HUDEP-2 (cell line): ENCODE data around the gene RAB32.
"Not testable (repeated sequence)": the region's sequence is repeated elsewhere in the genome, so short reads cannot be mapped to it uniquely, and the experiment has no call there.

ENCODE experiments used
- DNase-seq, 76 experiments: peaks; one replicate each; lab custom pipeline; 2025; ENCODE audit not compliant: unreplicated experiment in 76 of 76; lab: John Stamatoyannopoulos, UW

The RAB32 gene

DNA sequence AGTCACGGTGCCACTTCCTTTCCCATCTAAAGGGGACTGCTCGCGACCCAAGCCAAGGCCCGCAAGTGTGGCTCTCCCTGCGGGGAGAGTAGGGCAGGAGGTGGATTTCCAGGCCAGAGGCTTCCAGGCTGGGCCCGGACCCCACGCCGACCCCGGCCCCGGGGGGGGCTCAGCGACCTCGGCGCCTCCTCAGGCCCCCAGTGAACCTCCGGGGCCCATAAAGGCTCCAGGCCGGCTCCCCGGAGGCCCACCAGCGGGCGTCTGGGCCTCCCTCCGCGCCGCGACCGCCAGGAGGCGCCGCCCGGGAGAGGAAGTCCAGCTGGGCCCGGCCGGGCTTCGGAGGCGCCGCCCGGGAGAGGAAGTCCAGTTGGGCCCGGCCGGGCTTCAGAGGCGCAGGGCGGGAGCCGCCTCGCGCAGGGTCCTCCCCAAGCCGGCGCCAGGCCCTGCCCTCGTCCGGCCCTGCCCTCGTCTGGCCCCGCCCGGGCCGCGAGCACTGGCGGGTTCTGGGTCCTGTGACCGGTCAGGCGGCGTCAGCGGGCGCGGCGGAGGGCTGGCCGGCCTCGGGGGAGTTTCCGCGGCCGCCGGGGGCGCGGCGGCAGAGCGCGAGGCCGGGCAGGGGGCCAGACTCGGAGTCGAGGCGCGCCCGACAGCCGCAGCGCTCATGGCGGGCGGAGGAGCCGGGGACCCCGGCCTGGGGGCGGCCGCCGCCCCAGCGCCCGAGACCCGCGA, at the start of gene RAB32:
TSS of gene RAB32 (plus strand) at position 623 of the 729 bp plus-strand sequence. CDS start at position 662, 39 bp downstream.
- peak in 71 of 76 experiments; percentile 14 to 86 (median 64) for DNase-seq

DNA sequence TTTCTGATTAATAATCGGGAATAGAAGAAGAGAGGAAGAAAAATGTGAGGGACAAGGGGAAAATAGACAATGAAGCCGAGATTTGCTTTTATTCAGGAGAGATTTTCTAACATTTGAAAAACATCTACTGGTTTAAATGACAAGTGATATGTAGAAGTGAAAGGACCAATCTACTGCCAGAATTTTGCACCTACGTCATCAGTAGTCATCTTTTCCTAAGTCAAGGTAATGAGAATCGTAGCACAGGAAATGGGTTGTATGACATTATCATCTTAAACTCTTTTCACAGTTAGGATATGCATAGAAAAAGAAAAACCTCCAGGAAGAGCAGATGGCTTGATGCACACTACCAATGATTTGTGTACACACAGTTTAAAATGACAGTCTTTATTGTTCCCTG, 45.3 kb upstream of the RAB32 start:
- DNase-seq: no peak

DNA sequence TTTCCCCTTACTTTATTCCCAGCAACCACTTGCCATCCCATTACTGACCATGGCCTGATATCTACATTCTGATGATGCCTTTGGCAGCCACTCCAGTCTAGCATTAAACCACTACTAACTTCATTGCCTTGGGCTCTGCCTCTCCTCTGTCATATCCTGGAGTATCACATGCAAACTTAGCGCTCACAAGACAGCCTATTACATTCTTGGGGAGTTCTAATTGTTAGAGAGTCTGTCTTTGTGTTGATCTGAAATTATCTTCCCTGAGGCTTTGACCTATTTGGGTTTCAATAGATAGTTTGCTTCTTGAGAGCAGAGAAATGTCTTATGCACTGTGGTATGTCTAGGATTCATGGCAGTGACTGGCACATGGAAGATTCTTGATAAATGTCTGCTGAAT, 40.5 kb upstream of the RAB32 start:
- DNase-seq: no peak

DNA sequence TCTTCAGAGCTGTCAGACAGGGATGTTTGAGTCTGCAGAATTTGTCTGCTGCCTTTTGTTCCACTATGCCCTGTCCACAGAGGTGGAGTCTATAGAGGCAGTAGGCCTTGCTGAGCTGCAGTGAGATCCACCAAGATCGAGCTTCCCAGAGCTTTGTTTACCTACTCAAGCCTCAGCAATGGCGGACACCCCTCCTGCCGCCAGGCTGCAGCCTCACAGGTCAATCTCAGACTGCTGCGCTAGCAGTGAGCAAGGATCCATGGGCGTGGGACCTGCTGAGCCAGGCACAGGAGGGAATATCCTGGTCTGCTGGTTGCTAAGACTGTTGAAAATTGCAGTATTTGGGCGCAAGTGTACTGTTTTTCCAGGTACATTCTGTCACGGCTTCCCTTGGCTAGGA, 28.4 kb upstream of the RAB32 start:
- DNase-seq: no peak

DNA sequence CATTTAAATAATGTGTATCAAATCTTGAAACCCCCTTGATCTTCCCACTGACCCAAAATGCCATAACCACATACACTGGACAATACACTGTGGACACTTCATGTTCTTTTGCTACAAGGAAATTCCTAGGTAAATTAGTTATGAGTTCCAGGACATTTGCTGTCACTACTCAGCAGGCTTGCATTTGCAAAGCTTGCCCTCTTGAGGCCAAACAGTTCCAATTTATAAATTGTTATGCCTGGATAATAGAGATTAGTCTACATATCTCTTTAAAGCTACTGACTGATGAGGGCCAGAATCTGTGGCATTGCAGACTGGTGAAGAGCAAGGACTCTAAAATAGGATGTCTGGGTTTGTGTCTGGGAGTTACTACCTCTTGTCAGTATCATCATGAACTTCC, 17.4 kb upstream of the RAB32 start:
- peak in 4 of 76 experiments; percentile 2 to 10 (median 6) for DNase-seq

DNA sequence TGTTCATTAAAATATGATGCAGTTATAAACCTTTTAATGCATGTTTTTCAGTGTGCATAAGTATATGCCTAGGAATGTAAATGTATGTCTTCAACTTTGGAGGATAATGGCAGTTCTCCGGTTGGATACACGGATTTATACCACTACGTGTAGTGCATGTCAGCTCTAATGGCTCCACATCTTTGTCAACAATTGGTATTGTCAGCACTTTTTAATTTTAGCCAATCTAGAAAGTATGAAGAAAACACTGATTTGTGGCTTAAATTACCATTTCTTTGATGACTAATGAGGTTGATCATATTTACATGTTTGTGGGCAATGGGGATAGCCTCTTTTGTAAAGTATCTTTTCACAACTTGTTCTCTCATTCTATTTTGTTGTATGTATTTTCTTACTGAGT, 10.9 kb upstream of the RAB32 start:
- no peak for DNase-seq

DNA sequence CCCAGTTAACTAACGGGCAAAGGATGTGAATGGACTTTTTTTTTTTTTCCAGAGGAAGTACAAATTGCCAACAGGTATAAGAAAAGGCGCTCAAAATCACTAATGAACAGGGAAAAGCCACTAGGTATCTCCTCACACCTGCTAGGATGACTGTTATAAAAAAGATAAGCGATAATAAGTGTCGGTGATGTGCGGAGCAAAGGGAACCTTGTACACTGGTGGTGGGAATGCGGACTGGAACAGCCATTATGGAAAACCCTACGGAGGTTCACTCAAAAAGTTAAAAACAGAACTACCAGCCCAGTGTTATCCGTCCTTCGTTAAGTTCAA, 787 bp upstream of the RAB32 start:
- no peak for DNase-seq

DNA sequence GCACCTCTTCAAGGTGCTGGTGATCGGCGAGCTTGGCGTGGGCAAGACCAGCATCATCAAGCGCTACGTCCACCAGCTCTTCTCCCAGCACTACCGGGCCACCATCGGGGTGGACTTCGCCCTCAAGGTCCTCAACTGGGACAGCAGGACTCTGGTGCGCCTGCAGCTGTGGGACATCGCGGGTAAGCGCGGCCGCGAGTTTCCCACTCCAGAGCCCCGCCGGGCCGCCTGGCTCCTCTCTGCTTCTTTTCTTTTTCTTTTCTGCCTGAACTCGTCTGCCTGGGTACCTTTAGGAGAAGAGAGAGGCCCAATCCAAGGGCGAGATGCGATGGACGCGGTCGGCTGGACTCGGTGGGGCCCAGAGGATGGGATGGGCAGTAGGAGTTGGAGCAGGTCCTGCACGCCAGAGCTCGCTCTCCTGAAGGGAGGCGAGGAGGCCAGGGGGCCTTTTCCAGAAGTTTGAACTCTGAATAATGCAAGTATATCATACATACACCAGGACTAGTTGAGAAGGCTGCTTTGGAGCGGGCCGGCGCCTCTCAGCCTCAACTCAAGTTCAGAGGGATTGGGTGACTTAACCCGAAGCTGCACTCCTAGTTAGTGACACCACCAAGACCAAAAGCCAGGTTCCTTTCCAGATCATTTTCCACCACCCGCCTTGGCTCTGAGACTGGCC, 445 bp downstream of the RAB32 start:
- DNase-seq: peak in 5 of 76 experiments; percentile 9 to 36 (median 30)

DNA sequence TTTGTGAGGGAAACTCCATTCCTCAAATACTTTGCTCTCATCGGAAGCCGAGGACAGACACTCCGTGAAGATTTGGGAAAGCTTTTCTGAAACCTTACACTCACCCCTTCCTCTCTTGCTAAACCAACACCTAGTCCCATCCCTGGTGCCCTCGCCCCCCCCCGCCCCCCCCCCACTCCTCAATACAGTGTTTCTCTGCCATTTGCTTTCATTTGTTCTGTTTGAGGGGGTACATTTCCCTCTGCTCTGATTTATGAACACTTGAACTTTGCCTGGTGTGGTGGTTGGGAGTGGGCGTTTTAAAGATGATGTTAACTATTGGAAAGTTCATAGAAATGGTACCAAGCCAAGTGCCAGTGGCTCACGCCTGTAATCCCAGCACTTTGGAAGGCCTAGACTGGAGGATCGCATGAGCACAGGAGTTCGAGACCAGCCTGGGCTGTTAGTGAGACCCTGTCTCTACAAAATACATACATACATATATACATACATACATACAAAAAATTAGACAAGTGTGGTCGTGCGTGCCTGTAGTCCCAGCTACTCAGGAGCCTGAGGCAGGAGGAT, 1.1 kb downstream of the RAB32 start:
- DNase-seq: no peak

DNA sequence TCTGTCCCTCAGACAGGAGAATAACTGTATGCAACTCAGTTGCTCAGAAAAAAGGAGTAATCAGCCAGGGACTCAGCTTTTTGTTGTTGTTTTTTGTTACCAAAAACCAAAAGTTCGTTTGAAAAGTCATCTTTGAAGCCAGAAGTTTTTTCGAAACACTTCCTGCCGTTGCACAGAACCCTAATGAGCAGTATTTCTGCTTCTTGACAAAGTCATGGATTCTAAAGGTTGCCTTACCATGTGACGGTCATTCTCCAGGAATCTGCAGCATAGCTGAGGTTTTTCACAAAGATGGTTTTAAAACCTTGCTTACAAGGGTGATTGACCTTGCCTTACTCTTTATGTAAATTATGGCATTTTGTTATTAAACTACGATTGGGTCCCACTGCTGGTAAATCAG, 1.9 kb downstream of the RAB32 start:
- no peak for DNase-seq

DNA sequence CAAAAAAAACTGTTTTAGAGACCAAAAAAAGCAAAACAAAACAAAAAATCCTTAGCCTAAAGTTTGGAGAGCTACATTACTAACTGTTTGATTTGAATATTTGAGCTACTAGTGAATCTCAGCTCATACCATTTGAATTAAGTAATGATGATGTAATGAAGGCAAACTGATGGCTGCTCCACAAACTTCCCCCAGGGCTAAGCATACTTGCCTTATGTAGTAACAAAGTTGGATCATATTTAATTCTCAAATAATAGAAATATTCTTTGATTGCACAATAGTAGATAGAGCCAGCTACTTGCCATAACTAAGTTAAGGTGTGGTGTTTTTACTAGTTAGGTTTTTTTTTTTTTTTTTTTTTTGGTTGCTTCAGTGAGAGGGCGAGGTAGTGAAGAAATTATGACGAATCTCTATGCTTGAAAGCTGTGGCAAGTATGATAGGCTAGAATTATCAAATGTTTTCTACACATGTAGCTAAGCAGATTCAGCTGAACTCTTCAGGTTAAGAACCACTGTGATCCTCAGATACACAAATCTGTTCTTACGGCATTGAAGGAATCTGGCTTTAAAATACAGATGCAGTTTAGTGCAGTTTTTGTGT, 2.9 kb downstream of the RAB32 start:
- no peak for DNase-seq

DNA sequence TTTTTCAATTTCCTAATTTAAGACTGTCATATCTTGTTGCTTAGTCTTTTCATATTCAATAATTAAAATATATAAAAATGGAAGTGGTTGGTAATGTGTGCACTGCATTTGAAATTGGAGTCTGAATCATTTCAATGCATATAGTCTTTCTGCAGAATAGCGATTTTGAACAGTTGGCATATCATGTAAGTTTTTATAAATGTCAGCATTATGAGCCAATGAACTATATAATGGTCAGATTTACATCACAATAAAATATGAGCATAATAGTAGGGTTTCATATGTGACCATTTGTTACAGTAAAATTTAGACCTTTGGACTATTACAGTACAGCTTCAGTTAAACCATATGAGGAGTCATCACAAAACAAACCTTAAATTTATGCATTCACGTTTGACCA, 4.3 kb downstream of the RAB32 start:
- DNase-seq: no peak

DNA sequence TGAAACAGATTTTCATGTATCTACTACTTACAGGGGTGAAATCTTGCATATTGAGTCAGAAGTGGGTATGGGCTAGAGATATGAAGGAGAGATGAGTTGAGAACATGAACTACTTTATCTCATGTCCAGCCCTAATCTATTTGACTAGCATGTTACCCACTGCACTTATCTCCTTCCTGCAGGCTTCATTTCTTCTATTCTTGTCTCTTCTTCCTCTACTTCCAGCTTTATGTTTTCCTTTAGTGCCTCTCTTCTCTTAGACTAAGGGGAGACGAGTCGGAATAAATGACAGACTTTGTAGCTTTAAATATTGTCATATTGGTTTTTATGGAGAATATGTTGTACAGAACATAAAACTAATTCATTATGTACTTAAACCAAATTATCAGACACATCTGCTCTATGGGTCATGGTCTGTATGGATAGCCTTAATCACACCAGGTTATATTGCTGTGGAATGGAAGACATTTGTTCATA, 5.3 kb downstream of the RAB32 start:
- DNase-seq: peak in 34 of 76 experiments; percentile 15 to 83 (median 56)

DNA sequence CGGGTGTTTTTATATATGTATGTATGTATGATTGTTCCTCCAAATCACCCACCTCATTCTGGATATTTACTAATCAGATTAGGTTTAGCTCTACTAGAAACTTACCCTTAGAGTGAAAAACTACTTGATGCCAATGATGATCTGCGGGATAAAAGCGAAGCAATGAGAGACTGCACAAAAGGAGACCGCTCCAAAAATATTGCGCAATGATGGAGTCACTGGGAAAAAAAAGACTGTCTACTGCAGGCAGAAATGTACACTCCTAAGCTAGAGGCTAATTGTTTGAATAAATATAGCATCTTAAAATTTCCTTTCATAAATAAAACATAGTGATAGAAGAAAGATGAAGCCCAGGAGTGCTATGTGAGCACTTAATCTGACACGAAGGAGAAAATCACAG, 7.3 kb downstream of the RAB32 start:
- no peak for DNase-seq

DNA sequence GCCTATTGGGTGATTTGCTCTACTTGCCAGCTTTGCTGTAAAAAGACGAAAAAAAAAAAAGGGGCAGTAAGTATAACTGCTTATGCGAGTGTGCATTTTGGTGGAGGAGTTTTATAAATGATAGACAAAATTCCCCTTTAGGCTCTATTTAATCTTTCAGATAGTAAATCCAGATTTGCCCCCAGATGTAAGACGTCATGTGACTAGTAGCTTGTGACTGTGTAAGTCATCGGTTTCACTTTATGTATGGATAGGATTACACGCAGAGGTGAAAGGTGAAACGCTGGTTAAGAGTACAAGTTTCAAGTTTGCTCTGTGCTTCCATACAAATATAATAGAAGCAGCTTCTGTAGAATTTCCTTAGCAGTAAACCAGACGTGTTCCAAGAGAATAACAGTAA, 7.9 kb downstream of the RAB32 start:
- no peak for DNase-seq

DNA sequence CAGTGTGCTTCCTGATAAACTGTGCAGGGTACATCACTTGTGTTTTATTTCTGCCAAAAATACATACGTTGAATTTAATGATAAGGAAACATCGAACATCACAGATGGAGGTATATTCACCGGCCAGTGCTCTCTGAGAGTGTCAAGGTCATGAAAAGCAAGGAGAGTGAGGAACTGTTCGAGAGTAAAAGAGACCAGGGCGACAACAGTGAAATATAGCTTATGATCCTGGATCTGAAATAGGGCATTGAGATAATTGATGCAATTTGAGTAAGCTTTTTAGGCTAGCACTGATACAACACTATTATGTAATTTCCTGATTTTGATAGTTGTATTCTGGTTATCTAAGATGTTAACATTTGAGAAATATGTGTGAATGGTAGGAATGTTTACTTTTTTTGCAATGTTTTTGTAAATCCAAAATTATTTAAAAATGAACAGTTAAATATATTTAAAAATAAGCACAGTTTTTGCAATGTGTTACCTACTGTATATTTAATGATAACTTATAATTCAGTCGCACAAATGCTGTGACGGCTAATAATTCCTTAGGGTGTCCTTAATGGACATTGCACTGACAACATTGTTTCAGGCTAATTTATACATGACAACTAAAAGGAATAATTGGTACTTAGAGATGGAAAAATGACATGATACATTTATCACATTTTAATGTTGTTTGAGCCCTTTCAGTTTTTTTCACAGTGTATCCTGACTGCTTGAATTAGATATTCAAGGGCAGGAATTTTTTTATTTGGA, 9.9 kb downstream of the RAB32 start:
- DNase-seq: no peak

DNA sequence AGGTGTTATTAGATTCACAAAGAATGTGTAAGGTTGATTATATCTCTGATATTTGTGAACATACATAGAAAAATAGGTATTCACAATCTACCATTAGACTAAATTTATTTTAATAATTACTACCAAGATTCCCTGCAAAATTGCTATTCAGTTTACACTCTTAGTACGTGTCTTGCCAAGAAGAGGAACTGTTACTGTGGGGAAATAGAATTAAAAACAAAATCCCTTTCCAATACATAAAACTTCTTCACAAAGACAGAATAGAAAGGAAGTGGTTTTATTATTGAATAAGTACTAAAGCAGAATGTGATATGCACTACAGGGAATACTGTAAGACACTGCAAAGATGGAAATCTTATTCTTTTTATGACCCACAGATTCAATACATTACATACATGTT, 17.0 kb downstream of the RAB32 start:
- DNase-seq: no peak

DNA sequence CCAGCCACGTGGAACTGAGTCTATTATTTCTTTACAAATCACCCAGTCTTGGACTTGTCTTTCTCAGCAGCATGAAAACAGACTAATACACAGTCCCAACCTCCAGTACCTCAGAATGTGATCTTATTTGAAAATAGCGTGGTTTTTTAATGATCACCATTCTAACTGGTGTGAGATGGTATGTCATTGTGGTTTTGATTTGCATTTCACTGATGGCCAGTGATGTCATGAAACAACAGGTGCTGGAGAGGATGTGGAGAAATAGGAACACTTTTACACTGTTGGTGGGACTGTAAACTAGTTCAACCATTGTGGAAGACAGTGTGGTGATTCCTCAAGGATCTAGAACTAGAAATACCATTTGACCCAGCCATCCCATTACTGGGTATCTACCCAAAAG, 23.0 kb downstream of the RAB32 start:
- not testable (repeated sequence) for DNase-seq

DNA sequence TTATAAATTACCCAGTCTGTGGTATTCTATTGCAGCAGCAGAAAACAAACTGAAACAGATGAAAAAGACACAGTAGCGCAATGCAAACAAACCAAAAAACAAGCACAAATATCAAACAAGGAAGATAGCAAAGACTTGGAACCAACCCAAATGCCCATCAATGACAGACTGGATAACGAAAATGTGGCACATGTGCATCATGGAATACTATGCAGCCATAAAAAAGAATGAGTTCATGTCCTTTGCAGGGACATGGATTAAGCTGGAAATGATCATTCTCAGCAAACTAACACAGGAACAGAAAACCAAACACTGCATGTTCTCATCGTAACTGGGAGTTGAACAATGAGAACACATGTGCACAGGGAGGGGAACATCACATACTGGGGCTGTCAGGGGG, 25.0 kb downstream of the RAB32 start:
- not testable (repeated sequence) for DNase-seq

DNA sequence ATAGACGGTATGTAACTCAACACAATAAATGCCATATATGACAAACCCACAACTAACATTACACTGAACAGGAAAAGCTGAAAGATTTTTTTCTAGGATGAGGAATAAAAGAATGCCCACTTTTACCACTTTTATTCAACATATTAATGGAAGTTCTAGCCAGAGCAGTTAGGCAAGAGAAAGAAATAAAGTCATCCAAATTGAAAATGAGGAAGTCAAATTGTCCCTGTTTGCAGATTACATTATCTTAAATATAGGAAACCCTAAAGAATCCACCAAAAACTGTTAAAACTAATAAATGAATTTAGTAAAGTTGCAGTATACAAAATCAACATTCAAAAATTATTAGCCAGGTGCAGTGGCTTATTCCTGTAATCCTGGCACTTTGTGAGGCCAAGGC, 30.6 kb downstream of the RAB32 start:
- DNase-seq: no peak

DNA sequence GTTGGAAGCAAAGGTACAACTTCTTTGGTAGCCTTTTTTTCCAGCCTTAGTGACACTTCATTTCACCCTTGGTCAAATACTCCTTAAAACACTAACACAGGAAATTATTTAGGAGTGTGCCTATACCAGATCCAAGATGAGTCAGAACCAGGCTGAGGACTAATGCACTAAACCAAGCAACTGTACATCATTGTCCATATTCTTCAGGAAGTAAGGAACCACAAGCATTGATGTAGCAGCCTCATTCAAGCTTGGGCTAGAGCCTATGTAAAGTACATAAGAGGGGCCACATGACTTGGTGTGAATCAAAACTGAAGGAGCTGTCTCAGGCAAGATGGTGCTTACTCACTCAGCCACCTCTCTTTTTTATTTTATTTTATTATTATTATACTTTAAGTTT, 34.4 kb downstream of the RAB32 start:
- no peak for DNase-seq
